PFSK-1 (cell line): ENCODE results near the gene FRMD4A.

Source experiments
- POLR2AphosphoS5 ChIP-seq: IDR thresholded peaks from 2 replicates; pipeline ENCODE4 v1.6.1; 2012; ENCODE audit warnings: low read depth, mild to moderate bottlenecking, control low read depth, low read length, moderate library complexity
- REST ChIP-seq, 2 experiments: IDR thresholded peaks; 2 replicates each; pipeline versions ENCODE4 v1.6.1 to v1.8.0; 2011 to 2012; ENCODE audit warnings: low read depth in 2 of 2, low read length in 2 of 2, control low read depth in 1 of 2, inconsistent platforms in 1 of 2, mild to moderate bottlenecking in 1 of 2, moderate library complexity in 1 of 2; ENCODE audit not compliant: insufficient read depth in 1 of 2

- no peak for TF ChIP-seq REST (IDR thresholded peaks at IDR 0.05; ENCODE audit: insufficient read depth in 1 of 2, low read depth in 2 of 2, low read length in 2 of 2)
- TF ChIP-seq POLR2AphosphoS5 = no peak
Observed at GRCh38 chr10:14146501-14146900, 184.2 kb downstream of the FRMD4A start.
